Stimulated activated naive CD4-positive, alpha-beta T cell treated with Interleukin-2 at 50 U/mL for 16 hours (primary cell): ENCODE results near the gene MAGED1.
"Not testable (repeated sequence)": the region's sequence is repeated elsewhere in the genome, so short reads cannot be mapped to it uniquely, and the experiment has no call there.

ENCODE experiments used
- DNase-seq: peaks from one replicate; lab custom pipeline; 2025; lab: John Stamatoyannopoulos, UW

Gene MAGED1

GRCh38 chrX:51896626-51897025, 3.2 kb downstream of the MAGED1 start:
- no peak for DNase-seq

GRCh38 chrX:51899741-51900140, 6.3 kb downstream of the MAGED1 start:
- DNase-seq = no peak

GRCh38 chrX:51902510-51903050, 9.2 kb downstream of the MAGED1 start:
- no peak for DNase-seq

- not testable (repeated sequence) for DNase-seq
Observed at GRCh38 chrX:51905152-51905551, 11.7 kb downstream of the MAGED1 start.

GRCh38 chrX:51905711-51906110, 12.3 kb downstream of the MAGED1 start:
- no peak for DNase-seq

GRCh38 chrX:51917604-51918003, 24.2 kb downstream of the MAGED1 start:
- DNase-seq = no peak

- DNase-seq = no peak
Observed at GRCh38 chrX:51922561-51922960, 29.1 kb downstream of the MAGED1 start.

- no peak for DNase-seq
Observed at GRCh38 chrX:51931566-51932150, 38.2 kb downstream of the MAGED1 start.
